ENCODE measurements around the gene BTBD10.

GRCh38 chr11:13382751-13383150, 80.3 kb downstream of the BTBD10 start:
- TF ChIP-seq, protein P1, sequence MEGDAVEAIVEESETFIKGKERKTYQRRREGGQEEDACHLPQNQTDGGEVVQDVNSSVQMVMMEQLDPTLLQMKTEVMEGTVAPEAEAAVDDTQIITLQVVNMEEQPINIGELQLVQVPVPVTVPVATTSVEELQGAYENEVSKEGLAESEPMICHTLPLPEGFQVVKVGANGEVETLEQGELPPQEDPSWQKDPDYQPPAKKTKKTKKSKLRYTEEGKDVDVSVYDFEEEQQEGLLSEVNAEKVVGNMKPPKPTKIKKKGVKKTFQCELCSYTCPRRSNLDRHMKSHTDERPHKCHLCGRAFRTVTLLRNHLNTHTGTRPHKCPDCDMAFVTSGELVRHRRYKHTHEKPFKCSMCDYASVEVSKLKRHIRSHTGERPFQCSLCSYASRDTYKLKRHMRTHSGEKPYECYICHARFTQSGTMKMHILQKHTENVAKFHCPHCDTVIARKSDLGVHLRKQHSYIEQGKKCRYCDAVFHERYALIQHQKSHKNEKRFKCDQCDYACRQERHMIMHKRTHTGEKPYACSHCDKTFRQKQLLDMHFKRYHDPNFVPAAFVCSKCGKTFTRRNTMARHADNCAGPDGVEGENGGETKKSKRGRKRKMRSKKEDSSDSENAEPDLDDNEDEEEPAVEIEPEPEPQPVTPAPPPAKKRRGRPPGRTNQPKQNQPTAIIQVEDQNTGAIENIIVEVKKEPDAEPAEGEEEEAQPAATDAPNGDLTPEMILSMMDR (IDR thresholded peaks at IDR 0.05; ENCODE audit: low read depth, low read length, missing input control), result no peak
- TF ChIP-seq JUND (IDR thresholded peaks at IDR 0.05) (no peak), HNF4G (IDR thresholded peaks at IDR 0.05) (no peak), YY1 (IDR thresholded peaks at IDR 0.05) (no peak), GABPA (IDR thresholded peaks at IDR 0.05 in 1 of 2, conservative IDR thresholded peaks at IDR 0.05 in 1 of 2) (no peak), RXRA (IDR thresholded peaks at IDR 0.05) (no peak), ZBTB33 (IDR thresholded peaks at IDR 0.05) (no peak), NR2F2 (IDR thresholded peaks at IDR 0.05) (no peak), TAF1 (conservative IDR thresholded peaks at IDR 0.05) (no peak), EGR1 (IDR thresholded peaks at IDR 0.05; ENCODE audit: low read depth in 2 of 2) (no peak), RAD21 (IDR thresholded peaks at IDR 0.05) (no peak)
- TF ChIP-seq, protein P2, sequence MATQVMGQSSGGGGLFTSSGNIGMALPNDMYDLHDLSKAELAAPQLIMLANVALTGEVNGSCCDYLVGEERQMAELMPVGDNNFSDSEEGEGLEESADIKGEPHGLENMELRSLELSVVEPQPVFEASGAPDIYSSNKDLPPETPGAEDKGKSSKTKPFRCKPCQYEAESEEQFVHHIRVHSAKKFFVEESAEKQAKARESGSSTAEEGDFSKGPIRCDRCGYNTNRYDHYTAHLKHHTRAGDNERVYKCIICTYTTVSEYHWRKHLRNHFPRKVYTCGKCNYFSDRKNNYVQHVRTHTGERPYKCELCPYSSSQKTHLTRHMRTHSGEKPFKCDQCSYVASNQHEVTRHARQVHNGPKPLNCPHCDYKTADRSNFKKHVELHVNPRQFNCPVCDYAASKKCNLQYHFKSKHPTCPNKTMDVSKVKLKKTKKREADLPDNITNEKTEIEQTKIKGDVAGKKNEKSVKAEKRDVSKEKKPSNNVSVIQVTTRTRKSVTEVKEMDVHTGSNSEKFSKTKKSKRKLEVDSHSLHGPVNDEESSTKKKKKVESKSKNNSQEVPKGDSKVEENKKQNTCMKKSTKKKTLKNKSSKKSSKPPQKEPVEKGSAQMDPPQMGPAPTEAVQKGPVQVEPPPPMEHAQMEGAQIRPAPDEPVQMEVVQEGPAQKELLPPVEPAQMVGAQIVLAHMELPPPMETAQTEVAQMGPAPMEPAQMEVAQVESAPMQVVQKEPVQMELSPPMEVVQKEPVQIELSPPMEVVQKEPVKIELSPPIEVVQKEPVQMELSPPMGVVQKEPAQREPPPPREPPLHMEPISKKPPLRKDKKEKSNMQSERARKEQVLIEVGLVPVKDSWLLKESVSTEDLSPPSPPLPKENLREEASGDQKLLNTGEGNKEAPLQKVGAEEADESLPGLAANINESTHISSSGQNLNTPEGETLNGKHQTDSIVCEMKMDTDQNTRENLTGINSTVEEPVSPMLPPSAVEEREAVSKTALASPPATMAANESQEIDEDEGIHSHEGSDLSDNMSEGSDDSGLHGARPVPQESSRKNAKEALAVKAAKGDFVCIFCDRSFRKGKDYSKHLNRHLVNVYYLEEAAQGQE (IDR thresholded peaks at IDR 0.05), result no peak
- TF ChIP-seq, protein P3, sequence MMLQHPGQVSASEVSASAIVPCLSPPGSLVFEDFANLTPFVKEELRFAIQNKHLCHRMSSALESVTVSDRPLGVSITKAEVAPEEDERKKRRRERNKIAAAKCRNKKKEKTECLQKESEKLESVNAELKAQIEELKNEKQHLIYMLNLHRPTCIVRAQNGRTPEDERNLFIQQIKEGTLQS (IDR thresholded peaks at IDR 0.05), result no peak
- TF ChIP-seq, protein P4, sequence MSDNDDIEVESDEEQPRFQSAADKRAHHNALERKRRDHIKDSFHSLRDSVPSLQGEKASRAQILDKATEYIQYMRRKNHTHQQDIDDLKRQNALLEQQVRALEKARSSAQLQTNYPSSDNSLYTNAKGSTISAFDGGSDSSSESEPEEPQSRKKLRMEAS (IDR thresholded peaks at IDR 0.05), result no peak
